GM13977 (cell line): ENCODE results near the gene GLYR1.

Experiments used
- DNase-seq: peaks from one replicate; pipeline ENCODE4 v3.0.0; 2012; ENCODE audit warnings: low spot score
- in situ Hi-C: fragments of 300-500 bp; cut with MboI; formaldehyde crosslinking; loops from one replicate; pipeline ENCODE4 v1.12.0; 2022; ENCODE audit warnings: low sequenced_read_pairs, low pct_unique_long_range_greater_than_20kb, mixed read lengths, inconsistent platforms; ENCODE audit not compliant: unreplicated experiment
- TF ChIP-seq, protein P1 (sequence below): IDR thresholded peaks from 2 replicates; pipeline ENCODE4 v1.5.1; 2012; ENCODE audit warnings: mild to moderate bottlenecking, control low read depth; ENCODE audit not compliant: insufficient read depth; ENCODE audit errors: extremely low read depth, missing control alignments

GLYR1 gene

DNA sequence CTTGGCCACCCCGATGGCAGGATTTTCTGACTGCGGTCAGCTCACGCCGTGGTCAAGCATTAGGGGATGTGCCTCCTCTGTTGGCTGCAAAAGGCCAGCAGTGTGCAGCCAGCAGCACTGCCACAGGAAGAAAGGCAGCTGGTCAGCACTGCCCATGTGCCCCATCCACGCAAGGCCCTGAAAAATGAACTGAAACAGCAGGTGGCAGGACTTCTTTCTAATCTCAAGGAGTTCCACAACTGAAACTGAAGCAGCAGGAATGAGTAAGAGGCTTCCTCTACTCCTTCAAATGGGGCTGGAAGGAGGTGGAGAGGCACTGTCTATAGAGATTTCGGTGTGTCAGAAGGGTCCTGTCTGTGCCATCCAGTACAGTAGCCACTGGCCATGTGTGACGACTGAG, 83.3 kb downstream of the GLYR1 start:
- DNase-seq: no peak
- TF ChIP-seq, protein P1, sequence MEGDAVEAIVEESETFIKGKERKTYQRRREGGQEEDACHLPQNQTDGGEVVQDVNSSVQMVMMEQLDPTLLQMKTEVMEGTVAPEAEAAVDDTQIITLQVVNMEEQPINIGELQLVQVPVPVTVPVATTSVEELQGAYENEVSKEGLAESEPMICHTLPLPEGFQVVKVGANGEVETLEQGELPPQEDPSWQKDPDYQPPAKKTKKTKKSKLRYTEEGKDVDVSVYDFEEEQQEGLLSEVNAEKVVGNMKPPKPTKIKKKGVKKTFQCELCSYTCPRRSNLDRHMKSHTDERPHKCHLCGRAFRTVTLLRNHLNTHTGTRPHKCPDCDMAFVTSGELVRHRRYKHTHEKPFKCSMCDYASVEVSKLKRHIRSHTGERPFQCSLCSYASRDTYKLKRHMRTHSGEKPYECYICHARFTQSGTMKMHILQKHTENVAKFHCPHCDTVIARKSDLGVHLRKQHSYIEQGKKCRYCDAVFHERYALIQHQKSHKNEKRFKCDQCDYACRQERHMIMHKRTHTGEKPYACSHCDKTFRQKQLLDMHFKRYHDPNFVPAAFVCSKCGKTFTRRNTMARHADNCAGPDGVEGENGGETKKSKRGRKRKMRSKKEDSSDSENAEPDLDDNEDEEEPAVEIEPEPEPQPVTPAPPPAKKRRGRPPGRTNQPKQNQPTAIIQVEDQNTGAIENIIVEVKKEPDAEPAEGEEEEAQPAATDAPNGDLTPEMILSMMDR: no peak
- in situ Hi-C loops: no loop called here

DNA sequence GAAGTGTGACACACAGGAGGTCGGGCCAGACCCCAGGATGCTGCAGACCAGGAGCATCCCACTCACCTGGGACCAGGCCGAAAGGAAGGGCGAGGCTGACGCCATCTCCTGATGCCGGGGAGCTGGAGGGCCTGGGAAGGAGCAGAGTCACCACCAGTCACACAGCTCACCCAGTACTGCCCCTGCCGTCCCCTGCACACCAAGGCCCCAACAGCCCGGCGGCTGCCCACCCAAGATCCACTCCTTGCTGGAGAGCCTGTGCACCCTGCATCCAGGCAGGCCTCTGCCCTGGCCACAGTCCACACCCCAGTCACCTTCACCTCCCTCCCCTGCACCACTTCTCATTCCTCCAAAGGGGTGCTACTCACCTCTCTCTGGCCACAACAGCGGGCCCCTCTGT, 84.9 kb downstream of the GLYR1 start:
- DNase-seq: no peak
- TF ChIP-seq, protein P1: no peak
- in situ Hi-C loops: no loop called here

DNA sequence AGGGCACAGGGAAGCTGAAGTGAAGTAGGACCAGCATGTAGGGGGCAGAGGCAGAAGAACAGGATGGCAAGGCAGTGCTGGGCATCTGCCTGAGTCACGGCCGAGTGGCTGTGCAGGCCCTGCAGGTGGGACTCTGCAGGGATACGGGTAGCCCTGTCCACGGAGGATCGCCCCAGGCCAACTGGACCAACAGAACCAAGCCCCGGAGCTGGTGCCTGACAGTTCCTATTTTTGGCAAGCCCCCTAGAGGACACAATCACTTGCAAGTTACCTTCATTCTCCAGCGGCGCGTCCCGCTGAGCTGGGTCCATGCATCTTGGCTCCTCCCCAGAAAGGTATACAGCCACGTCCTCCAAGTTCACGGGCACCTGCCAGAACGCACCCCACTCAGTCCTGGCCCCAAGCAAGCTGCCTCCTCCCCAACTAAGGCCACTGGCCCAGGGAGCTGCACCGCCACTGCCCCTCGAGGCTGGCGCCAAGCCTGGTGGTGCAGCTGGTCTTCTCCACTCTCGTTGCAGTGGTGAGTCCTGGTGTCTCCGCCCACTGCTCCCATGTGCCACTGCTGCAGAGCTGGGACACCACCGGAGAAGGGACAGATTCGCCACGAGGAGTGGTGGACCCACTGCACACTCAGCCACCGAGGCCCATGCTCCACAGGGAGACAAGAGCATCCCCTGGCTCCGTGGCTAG, 86.7 kb downstream of the GLYR1 start:
- TF ChIP-seq, protein P1: no peak
- no peak for DNase-seq
- in situ Hi-C loops: no loop called here

DNA sequence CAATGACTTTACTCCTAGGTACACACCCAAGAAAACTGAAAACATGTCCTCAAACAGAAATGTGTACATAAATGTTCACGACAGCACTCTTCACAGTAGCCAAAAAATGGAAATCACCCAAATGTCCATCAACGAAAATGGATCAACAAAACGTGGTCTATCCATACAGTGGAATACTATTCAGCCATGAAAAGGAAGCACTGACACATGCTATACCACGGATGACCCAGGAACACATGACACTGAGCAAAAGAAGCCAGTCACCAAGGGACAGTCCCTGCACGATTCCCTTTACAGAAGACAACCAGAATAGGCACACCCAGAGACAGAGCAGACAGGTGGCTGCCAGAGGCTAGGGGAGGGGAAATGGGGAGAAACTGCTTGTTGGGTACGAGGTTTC, 91.4 kb downstream of the GLYR1 start:
- TF ChIP-seq, protein P1: no peak
- DNase-seq: no peak
- in situ Hi-C loops: no loop called here

DNA sequence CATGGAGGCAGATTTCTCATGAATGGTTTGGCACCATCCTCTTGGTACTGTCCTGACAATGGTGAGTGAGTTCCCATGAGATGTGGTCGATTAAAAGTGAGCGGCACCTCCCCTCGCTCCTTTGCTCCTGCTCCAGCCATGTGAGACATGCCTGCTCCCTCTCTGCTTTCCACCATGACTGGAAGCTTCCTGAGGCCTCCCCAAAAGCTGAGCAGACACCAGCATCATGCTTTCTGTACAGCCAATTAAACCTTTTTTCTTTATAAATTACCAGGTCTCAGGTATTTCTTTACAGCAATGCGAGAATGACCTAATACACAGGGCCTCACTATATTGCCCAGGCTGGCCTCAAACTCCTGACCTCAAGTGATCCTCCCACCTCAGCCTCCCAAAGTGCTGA, 92.2 kb downstream of the GLYR1 start:
- TF ChIP-seq, protein P1: no peak
- DNase-seq: no peak
- in situ Hi-C loops: no loop called here

DNA sequence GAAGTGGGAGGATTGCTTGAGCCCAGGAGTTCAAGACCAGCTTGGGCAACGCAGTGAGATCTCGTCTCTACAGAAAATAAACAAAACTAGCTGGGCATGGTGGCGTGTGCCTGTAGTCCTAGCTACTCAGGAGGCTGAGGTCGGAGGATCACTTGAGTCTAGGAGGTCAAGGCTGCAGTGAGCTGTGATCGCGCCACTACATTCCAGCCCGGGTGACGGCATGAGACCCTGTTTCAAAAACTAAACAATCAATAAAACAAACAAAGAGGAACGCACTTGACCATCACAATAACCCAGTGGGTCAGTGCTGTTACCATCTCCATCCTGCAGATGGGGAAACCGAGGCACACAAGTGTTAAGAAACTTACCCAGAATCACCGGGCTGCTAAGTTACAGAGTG, 93.9 kb downstream of the GLYR1 start:
- in situ Hi-C loops: no loop called here
- no peak for DNase-seq
- TF ChIP-seq, protein P1: no peak
